ENCODE results near the gene COL6A2.

- TF ChIP-seq CTCF (conservative IDR thresholded peaks at IDR 0.05 in 1 of 2, IDR thresholded peaks at IDR 0.05 in 1 of 2; ENCODE audit: extremely low read depth in 1 of 2, insufficient read depth in 1 of 2, low read depth in 1 of 2, low read length in 2 of 2) (no peak), EZH2 (IDR thresholded peaks at IDR 0.05; ENCODE audit: borderline replicate concordance, low read length) (no peak)
Measured at GRCh38 chr21:46069719-46070279, 28.1 kb upstream of the COL6A2 start.
